ENCODE data around the gene HSPB6. TPM values are rescaled to one million over a fixed set of nuclear protein-coding genes. Genes with fewer than 3 reads are reported as not detected.

The HSPB6 gene
- total and polyA plus RNA-seq, 4 donors = 2.7 to 17.7 (median 5.6) TPM

DNA sequence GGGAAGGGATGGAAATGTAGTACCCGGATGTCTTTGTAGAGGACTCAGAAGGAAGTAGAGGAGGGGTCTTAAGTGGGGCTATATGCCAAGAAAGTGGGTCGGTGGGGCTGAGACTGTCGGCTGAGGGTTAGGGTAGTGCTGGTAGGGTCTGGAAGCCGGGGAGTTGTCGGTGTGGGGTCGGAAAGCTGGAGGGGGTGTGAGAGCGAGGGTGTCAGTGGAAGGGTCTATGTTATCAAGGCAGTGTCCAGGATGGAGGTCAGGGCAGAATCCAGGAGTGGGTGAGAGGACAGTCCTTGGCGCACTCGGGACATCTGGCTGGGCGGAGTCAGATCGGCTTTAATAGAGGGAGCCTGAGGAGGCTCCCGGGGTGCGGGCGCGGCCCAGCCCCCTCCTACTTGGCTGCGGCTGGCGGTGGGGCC is 1.7 kb downstream of the HSPB6 start:
- H3K9me3 ChIP-seq (ENCODE audit: control insufficient read depth in 4 of 4, low read length in 3 of 4) = no peaks in the 10 kb centered on the region
- H3K36me3 ChIP-seq (ENCODE audit: control insufficient read depth in 4 of 4, insufficient read depth in 3 of 4, low read depth in 1 of 4, low read length in 3 of 4) = peaks cover 0 to 20% (median 10%) of the 10 kb centered on the region in 4 donors
- H3K4me3 ChIP-seq (ENCODE audit: low read depth in 1 of 3, low read length in 3 of 3) = no peak overlapping the region
- no peaks in the 10 kb centered on the region for H3K27me3 ChIP-seq (ENCODE audit: control insufficient read depth in 4 of 4, insufficient read depth in 4 of 4, low read length in 3 of 4)
- peak overlapping the region; percentile 30 to 85 for H3K27ac ChIP-seq (ENCODE audit: low read depth in 1 of 2, low read length in 2 of 2)
- 67% methylated on average over 17 of the region's 17 CpGs for WGBS
- TF ChIP-seq JUND (IDR thresholded peaks at IDR 0.05) = no peak
- TF ChIP-seq, protein P1, sequence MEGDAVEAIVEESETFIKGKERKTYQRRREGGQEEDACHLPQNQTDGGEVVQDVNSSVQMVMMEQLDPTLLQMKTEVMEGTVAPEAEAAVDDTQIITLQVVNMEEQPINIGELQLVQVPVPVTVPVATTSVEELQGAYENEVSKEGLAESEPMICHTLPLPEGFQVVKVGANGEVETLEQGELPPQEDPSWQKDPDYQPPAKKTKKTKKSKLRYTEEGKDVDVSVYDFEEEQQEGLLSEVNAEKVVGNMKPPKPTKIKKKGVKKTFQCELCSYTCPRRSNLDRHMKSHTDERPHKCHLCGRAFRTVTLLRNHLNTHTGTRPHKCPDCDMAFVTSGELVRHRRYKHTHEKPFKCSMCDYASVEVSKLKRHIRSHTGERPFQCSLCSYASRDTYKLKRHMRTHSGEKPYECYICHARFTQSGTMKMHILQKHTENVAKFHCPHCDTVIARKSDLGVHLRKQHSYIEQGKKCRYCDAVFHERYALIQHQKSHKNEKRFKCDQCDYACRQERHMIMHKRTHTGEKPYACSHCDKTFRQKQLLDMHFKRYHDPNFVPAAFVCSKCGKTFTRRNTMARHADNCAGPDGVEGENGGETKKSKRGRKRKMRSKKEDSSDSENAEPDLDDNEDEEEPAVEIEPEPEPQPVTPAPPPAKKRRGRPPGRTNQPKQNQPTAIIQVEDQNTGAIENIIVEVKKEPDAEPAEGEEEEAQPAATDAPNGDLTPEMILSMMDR (IDR thresholded peaks at IDR 0.05; ENCODE audit: low read depth, low read length, missing input control) = no peak
- no peak for TF ChIP-seq GABPA (IDR thresholded peaks at IDR 0.05 in 1 of 2, conservative IDR thresholded peaks at IDR 0.05 in 1 of 2)
- no peak for TF ChIP-seq RXRA (IDR thresholded peaks at IDR 0.05)
- TF ChIP-seq SP1 (IDR thresholded peaks at IDR 0.05) = no peak
- no peak for TF ChIP-seq HNF4G (IDR thresholded peaks at IDR 0.05)
- TF ChIP-seq, protein P2, sequence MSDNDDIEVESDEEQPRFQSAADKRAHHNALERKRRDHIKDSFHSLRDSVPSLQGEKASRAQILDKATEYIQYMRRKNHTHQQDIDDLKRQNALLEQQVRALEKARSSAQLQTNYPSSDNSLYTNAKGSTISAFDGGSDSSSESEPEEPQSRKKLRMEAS (IDR thresholded peaks at IDR 0.05) = no peak
- no peak for TF ChIP-seq EGR1 (IDR thresholded peaks at IDR 0.05; ENCODE audit: low read depth in 2 of 2)
- TF ChIP-seq TAF1 (conservative IDR thresholded peaks at IDR 0.05) = no peak
- TF ChIP-seq YY1 (IDR thresholded peaks at IDR 0.05) = no peak
- TF ChIP-seq FOXA2 (IDR thresholded peaks at IDR 0.05) = no peak
- TF ChIP-seq NR2F2 (IDR thresholded peaks at IDR 0.05) = no peak
- no peak overlapping the region for H3K9ac ChIP-seq (ENCODE audit: low read depth in 1 of 2, low read length in 2 of 2)
- H3K4me1 ChIP-seq (ENCODE audit: control insufficient read depth in 4 of 4, insufficient read depth in 4 of 4, low read length in 3 of 4) = peaks cover 14 to 19% (median 18%) of the 10 kb centered on the region in 4 donors
- no peak for DNase-seq (ENCODE audit: low spot score)

GRCh38 chr19:35754370-35755130 is 2.3 kb downstream of the HSPB6 start:
- Histone ChIP-seq H3K4me1 (ENCODE audit: control insufficient read depth in 4 of 4, insufficient read depth in 4 of 4, low read length in 3 of 4) (peaks cover 14 to 19% (median 17%) of the 10 kb centered on the region in 4 donors), H3K36me3 (ENCODE audit: control insufficient read depth in 4 of 4, insufficient read depth in 3 of 4, low read depth in 1 of 4, low read length in 3 of 4) (peaks cover 0 to 20% (median 10%) of the 10 kb centered on the region in 4 donors), H3K27ac (ENCODE audit: low read depth in 1 of 2, low read length in 2 of 2) (peak overlapping the region; percentile 30 to 85), H3K4me3 (ENCODE audit: low read depth in 1 of 3, low read length in 3 of 3) (no peak overlapping the region), H3K9ac (ENCODE audit: low read depth in 1 of 2, low read length in 2 of 2) (no peak overlapping the region), H3K9me3 (ENCODE audit: control insufficient read depth in 4 of 4, low read length in 3 of 4) (no peaks in the 10 kb centered on the region), H3K27me3 (ENCODE audit: control insufficient read depth in 4 of 4, insufficient read depth in 4 of 4, low read length in 3 of 4) (no peaks in the 10 kb centered on the region)
- 90% methylated on average over 13 of the region's 13 CpGs for WGBS
- no peak for DNase-seq (ENCODE audit: low spot score)
- TF ChIP-seq HNF4G (IDR thresholded peaks at IDR 0.05) (no peak), YY1 (IDR thresholded peaks at IDR 0.05) (no peak), FOXA2 (IDR thresholded peaks at IDR 0.05) (no peak), TAF1 (conservative IDR thresholded peaks at IDR 0.05) (no peak), ZBTB33 (IDR thresholded peaks at IDR 0.05) (no peak), FOXA1 (IDR thresholded peaks at IDR 0.05) (no peak), RXRA (IDR thresholded peaks at IDR 0.05) (no peak), HNF4A (conservative IDR thresholded peaks at IDR 0.05) (no peak), RAD21 (IDR thresholded peaks at IDR 0.05) (no peak)
- TF ChIP-seq, protein P3, sequence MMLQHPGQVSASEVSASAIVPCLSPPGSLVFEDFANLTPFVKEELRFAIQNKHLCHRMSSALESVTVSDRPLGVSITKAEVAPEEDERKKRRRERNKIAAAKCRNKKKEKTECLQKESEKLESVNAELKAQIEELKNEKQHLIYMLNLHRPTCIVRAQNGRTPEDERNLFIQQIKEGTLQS (IDR thresholded peaks at IDR 0.05) = no peak
